ENCODE measurements around the gene SOS1. TPM values are rescaled to one million over a fixed set of nuclear protein-coding genes. Genes with fewer than 3 reads are reported as not detected.

SOS1 gene
- total and polyA plus RNA-seq, 2 of the 13 experiments (the other 11 are each of a cell fraction or from before 2014, with no cell fraction given): 20.8 to 60.4 TPM

- no peak for TF ChIP-seq KAT2B (IDR thresholded peaks at IDR 0.05; ENCODE audit: borderline replicate concordance, low read depth, low read length)
- 0 out of 2 replicates have a peak, but pooled peaks have one; percentile 11 for TF ChIP-seq ZNF121 (CRISPR knock-in tag; IDR thresholded peaks at IDR 0.05)
- peak; percentile 94; the same call in 1 of the 2 replicates for TF ChIP-seq KDM4B (CRISPR knock-in tag; IDR thresholded peaks at IDR 0.05)
- TF ChIP-seq ARID5B (CRISPR knock-in tag; IDR thresholded peaks at IDR 0.05): peak; percentile 84
- peak; percentile 83; the same call in 1 of the 2 replicates for TF ChIP-seq ZNF296 (CRISPR knock-in tag; conservative IDR thresholded peaks at IDR 0.05)
- peak; percentile 68; the same call in 1 of the 2 replicates for TF ChIP-seq NR2F2 (IDR thresholded peaks at IDR 0.05; ENCODE audit: borderline replicate concordance, low read depth)
- TF ChIP-seq ZNF629 (CRISPR knock-in tag; conservative IDR thresholded peaks at IDR 0.05): 0 out of 2 replicates have a peak, but pooled peaks have one; percentile 9
- peak; percentile 96 for TF ChIP-seq KLF12 (CRISPR knock-in tag; IDR thresholded peaks at IDR 0.05; ENCODE audit: borderline replicate concordance)
- peak; percentile 99 for TF ChIP-seq GMEB1 (CRISPR knock-in tag; IDR thresholded peaks at IDR 0.05; ENCODE audit: borderline replicate concordance)
- TF ChIP-seq ZBTB1 (CRISPR knock-in tag; IDR thresholded peaks at IDR 0.05; ENCODE audit: borderline replicate concordance): no peak
- peak; percentile 91 for TF ChIP-seq ARID4A (CRISPR knock-in tag; IDR thresholded peaks at IDR 0.05; ENCODE audit: borderline replicate concordance)
- TF ChIP-seq ZNF614 (CRISPR knock-in tag; IDR thresholded peaks at IDR 0.05; ENCODE audit: borderline replicate concordance): peak; percentile 83
- no peak for TF ChIP-seq ZNF432 (CRISPR knock-in tag; IDR thresholded peaks at IDR 0.05; ENCODE audit: borderline replicate concordance)
- TF ChIP-seq ZNF337 (CRISPR knock-in tag; IDR thresholded peaks at IDR 0.05; ENCODE audit: borderline replicate concordance, low read depth): peak; percentile 90; the same call in 1 of the 2 replicates
- TF ChIP-seq REXO4 (CRISPR knock-in tag; IDR thresholded peaks at IDR 0.05; ENCODE audit: borderline replicate concordance): peak; percentile 59; the same call in 1 of the 2 replicates
- TF ChIP-seq SOX6 (IDR thresholded peaks at IDR 0.05): no peak
- peak; percentile 92 for TF ChIP-seq SOX6 (CRISPR knock-in tag; IDR thresholded peaks at IDR 0.05)
- TF ChIP-seq KLF9 (CRISPR knock-in tag; IDR thresholded peaks at IDR 0.05; ENCODE audit: low read depth): peak; percentile 69; the same call in 1 of the 2 replicates
- peak; percentile 71 for TF ChIP-seq ZFY (CRISPR knock-in tag; IDR thresholded peaks at IDR 0.05)
Measured at GRCh38 chr2:39124000-39124745, 3.3 kb upstream of the SOS1 start (continued).

All from HepG2 (cell line).